ENCODE results near the gene SPCS2. TPM values are rescaled to one million over a fixed set of nuclear protein-coding genes. Genes with fewer than 3 reads are reported as not detected.

Gene SPCS2
- polyA plus RNA-seq, 1 of the 3 experiments (the other 2 are of a cell fraction): 49.1 TPM

- TF ChIP-seq ELF1 (IDR thresholded peaks at IDR 0.05) (no peak), POLR2AphosphoS5 (IDR thresholded peaks at IDR 0.05; ENCODE audit: low read depth, low read length) (no peak), TEAD4 (IDR thresholded peaks at IDR 0.05; ENCODE audit: borderline replicate concordance, insufficient read depth) (no peak), RCOR1 (IDR thresholded peaks at IDR 0.05; ENCODE audit: low read length) (no peak), MEF2A (IDR thresholded peaks at IDR 0.05; ENCODE audit: borderline replicate concordance, low read depth) (no peak), RXRA (IDR thresholded peaks at IDR 0.05; ENCODE audit: borderline replicate concordance, low read depth) (no peak)
Observed at GRCh38 chr11:74981888-74982287, 32.8 kb downstream of the SPCS2 start (continued).

- no peak overlapping the region for H3K4me2 ChIP-seq
- H2AFZ ChIP-seq (ENCODE audit: low read depth): no peak overlapping the region
- ChIA-PET POLR2A (no interaction called here), CTCF (no interaction called here)
- H3K9ac ChIP-seq: no peak overlapping the region
- H3K27me3 ChIP-seq (ENCODE audit: insufficient read depth): no peaks in the 10 kb centered on the region
- peaks cover 14% of the 10 kb centered on the region for H3F3A ChIP-seq (replicated peaks; ENCODE audit: insufficient read depth)
- no peak for DNase-seq
- H3K9me2 ChIP-seq: no peaks in the 10 kb centered on the region
- H3K9me3 ChIP-seq: no peaks in the 10 kb centered on the region
- peaks cover 9 to 12% of the 10 kb centered on the region in 2 experiments for H3K36me3 ChIP-seq (replicated peaks in 1 of 2; ENCODE audit: control insufficient read depth in 1 of 2, insufficient read depth in 2 of 2, low read length in 1 of 2)
- 91% methylated on average over 3 of the region's 3 CpGs for WGBS (ENCODE audit: low lambda C conversion rate)
- no peaks in the 10 kb centered on the region for H3K79me2 ChIP-seq (ENCODE audit: insufficient read depth)
- no peaks in the 10 kb centered on the region for H4K20me1 ChIP-seq (ENCODE audit: insufficient read depth)
- no peak overlapping the region for H3K4me3 ChIP-seq (ENCODE audit: low read depth in 2 of 2, low read length in 1 of 2)
- no peaks in the 10 kb centered on the region; a peak in 1 of 4 replicates for H3K4me1 ChIP-seq (ENCODE audit: control insufficient read depth in 1 of 2, insufficient read depth in 2 of 2, low read depth in 1 of 2, low read length in 1 of 2)
- TF ChIP-seq JUND (IDR thresholded peaks at IDR 0.05): no peak
- TF ChIP-seq RAD21 (IDR thresholded peaks at IDR 0.05; ENCODE audit: low read length): no peak
- TF ChIP-seq CTCF (IDR thresholded peaks at IDR 0.05): no peak
- TF ChIP-seq USF1 (IDR thresholded peaks at IDR 0.05; ENCODE audit: borderline replicate concordance, low read depth): no peak
- no peak for TF ChIP-seq NFIC (IDR thresholded peaks at IDR 0.05; ENCODE audit: borderline replicate concordance)
- no peak for TF ChIP-seq USF2 (IDR thresholded peaks at IDR 0.05; ENCODE audit: borderline replicate concordance, low read depth, low read length)
- H3K27ac ChIP-seq (ENCODE audit: low read depth in 2 of 2, low read length in 1 of 2): no peak overlapping the region
Observed at GRCh38 chr11:74984070-74984469, 35.0 kb downstream of the SPCS2 start.

GRCh38 chr11:74984730-74985129, 35.7 kb downstream of the SPCS2 start:
- H4K20me1 ChIP-seq (ENCODE audit: insufficient read depth): no peaks in the 10 kb centered on the region
- no peaks in the 10 kb centered on the region for H3K27me3 ChIP-seq (ENCODE audit: insufficient read depth)
- peaks cover 0 to 4% of the 10 kb centered on the region in 2 experiments; a peak in 2 of 4 replicates for H3K4me1 ChIP-seq (ENCODE audit: control insufficient read depth in 1 of 2, insufficient read depth in 2 of 2, low read depth in 1 of 2, low read length in 1 of 2)
- H3K4me3 ChIP-seq (ENCODE audit: low read depth in 2 of 2, low read length in 1 of 2): no peak overlapping the region
- H3K9me2 ChIP-seq: no peaks in the 10 kb centered on the region
- no peak overlapping the region for H3K4me2 ChIP-seq
- H2AFZ ChIP-seq (ENCODE audit: low read depth): no peak overlapping the region
- H3F3A ChIP-seq (replicated peaks; ENCODE audit: insufficient read depth): peaks cover 14% of the 10 kb centered on the region
- ChIA-PET POLR2A (no interaction called here), CTCF (interaction anchor here (0.7 kb wide), 1 partner anchor 496 kb away, joined by 3 read pairs; no protein-coding TSS in a partner anchor)
- 100% methylated on average over 2 of the region's 2 CpGs for WGBS (ENCODE audit: low lambda C conversion rate)
- H3K27ac ChIP-seq (ENCODE audit: low read depth in 2 of 2, low read length in 1 of 2): no peak overlapping the region
- no peak overlapping the region for H3K9ac ChIP-seq
- no peak for DNase-seq
- no peaks in the 10 kb centered on the region for H3K9me3 ChIP-seq
- peaks cover 4 to 7% of the 10 kb centered on the region in 2 experiments for H3K36me3 ChIP-seq (replicated peaks in 1 of 2; ENCODE audit: control insufficient read depth in 1 of 2, insufficient read depth in 2 of 2, low read length in 1 of 2)
- no peaks in the 10 kb centered on the region for H3K79me2 ChIP-seq (ENCODE audit: insufficient read depth)
- TF ChIP-seq POLR2AphosphoS5 (IDR thresholded peaks at IDR 0.05; ENCODE audit: low read depth, low read length) (no peak), MXI1 (IDR thresholded peaks at IDR 0.05; ENCODE audit: low read depth, low read length) (no peak), TCF12 (IDR thresholded peaks at IDR 0.05) (no peak), REST (IDR thresholded peaks at IDR 0.05; ENCODE audit: low read depth, low read length) (no peak), RCOR1 (IDR thresholded peaks at IDR 0.05; ENCODE audit: low read length) (no peak), FOXM1 (IDR thresholded peaks at IDR 0.05; ENCODE audit: low read depth) (no peak), EZH2phosphoT487 (IDR thresholded peaks at IDR 0.05; ENCODE audit: borderline replicate concordance, low read depth) (no peak), YY1 (IDR thresholded peaks at IDR 0.05; ENCODE audit: low read depth) (no peak), RFX5 (IDR thresholded peaks at IDR 0.05; ENCODE audit: low read length) (no peak), SMC3 (IDR thresholded peaks at IDR 0.05; ENCODE audit: low read depth, low read length) (no peak), GABPA (IDR thresholded peaks at IDR 0.05; ENCODE audit: low read depth) (no peak), NRF1 (IDR thresholded peaks at IDR 0.05; ENCODE audit: low read depth, low read length) (no peak)
